A549 (cell line): Measurements from ENCODE around the gene MMD.

ENCODE experiments used
- CBX2 ChIP-seq: fragments of 200-600 bp; sonication (generic); IDR thresholded peaks from 2 replicates; pipeline ENCODE4 v1.6.1; 2016; ENCODE audit warnings: low read depth, mild to moderate bottlenecking, borderline replicate concordance
- CEBPB ChIP-seq, 2 experiments: fragments of >200 bp in 1 of 2; sonication (Bioruptor Twin) in 1 of 2; formaldehyde crosslinking in 1 of 2; IDR thresholded peaks; 2 replicates each; pipeline ENCODE4 v1.6.1; 2012 to 2016
- CHD2 ChIP-seq: fragments of 150-350 bp; IDR thresholded peaks from 2 replicates; pipeline ENCODE4 v1.6.1; 2014; ENCODE audit warnings: low read length; ENCODE audit not compliant: partially characterized antibody
- CTCF ChIP-seq: fragments of >200 bp; sonication (Bioruptor Twin); formaldehyde crosslinking; IDR thresholded peaks from 3 replicates; pipeline ENCODE4 v1.5.1; 2016
- GATA3 ChIP-seq: IDR thresholded peaks from 2 replicates; pipeline ENCODE4 v1.6.1; 2012; ENCODE audit warnings: borderline replicate concordance
- MAX ChIP-seq: IDR thresholded peaks from 2 replicates; pipeline ENCODE4 v1.6.1; 2012
- PHF8 ChIP-seq: fragments of 200-600 bp; sonication (generic); IDR thresholded peaks from 2 replicates; pipeline ENCODE4 v1.6.1; 2016; ENCODE audit warnings: low read depth, mild to moderate bottlenecking, antibody characterized with exemption, moderate library complexity, borderline replicate concordance
- POLR2A ChIP-seq: IDR thresholded peaks from 2 replicates; pipeline ENCODE4 v1.6.1; 2012; ENCODE audit warnings: mild to moderate bottlenecking, low read length
- RAD21 ChIP-seq, 2 experiments: fragments of >200 bp in 1 of 2; sonication (Bioruptor Twin) in 1 of 2; formaldehyde crosslinking in 1 of 2; IDR thresholded peaks in 1 of 2; conservative IDR thresholded peaks in 1 of 2; 2 replicates in 1 of 2; 3 replicates in 1 of 2; pipeline ENCODE4 v1.6.1; 2012 to 2018; ENCODE audit warnings: inconsistent platforms in 1 of 2
- RARB ChIP-seq: fragments of 250-450 bp; sonication (Bioruptor Pico); IDR thresholded peaks from 2 replicates; pipeline ENCODE4 v1.8.0; 2021; ENCODE audit warnings: mild to moderate bottlenecking, moderate library complexity
- RCOR1 ChIP-seq: fragments of 150-350 bp; IDR thresholded peaks from 2 replicates; pipeline ENCODE4 v1.6.1; 2014; ENCODE audit warnings: antibody characterized with exemption, low read length, low read depth
- TF ChIP-seq, protein P1 (sequence below): fragments of 450-650 bp; IDR thresholded peaks from 2 replicates; pipeline ENCODE4 v1.6.1; 2014; ENCODE audit warnings: antibody characterized with exemption

GRCh38 chr17:55416470-55417052 lies 5.1 kb downstream of the MMD start:
- TF ChIP-seq CBX2, result no peak
- no peak for TF ChIP-seq CTCF
- TF ChIP-seq MAX, result no peak
- TF ChIP-seq RCOR1, result no peak
- TF ChIP-seq PHF8, result no peak
- TF ChIP-seq POLR2A, result no peak
- no peak for TF ChIP-seq RAD21 (conservative IDR thresholded peaks at IDR 0.05 in 1 of 2, IDR thresholded peaks at IDR 0.05 in 1 of 2)
- TF ChIP-seq RARB (CRISPR knock-in tag), result no peak
- TF ChIP-seq GATA3, result no peak
- TF ChIP-seq, protein P1, sequence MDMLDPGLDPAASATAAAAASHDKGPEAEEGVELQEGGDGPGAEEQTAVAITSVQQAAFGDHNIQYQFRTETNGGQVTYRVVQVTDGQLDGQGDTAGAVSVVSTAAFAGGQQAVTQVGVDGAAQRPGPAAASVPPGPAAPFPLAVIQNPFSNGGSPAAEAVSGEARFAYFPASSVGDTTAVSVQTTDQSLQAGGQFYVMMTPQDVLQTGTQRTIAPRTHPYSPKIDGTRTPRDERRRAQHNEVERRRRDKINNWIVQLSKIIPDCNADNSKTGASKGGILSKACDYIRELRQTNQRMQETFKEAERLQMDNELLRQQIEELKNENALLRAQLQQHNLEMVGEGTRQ, result no peak
- no peak for TF ChIP-seq CEBPB (IDR thresholded peaks at IDR 0.05)
- no peak for TF ChIP-seq CHD2
